Thoracic aorta (tissue), 2 donors: Measurements from ENCODE around the gene USP28. TPM values are rescaled to one million over a fixed set of nuclear protein-coding genes. Genes with fewer than 3 reads are reported as not detected.

ENCODE experiments used
- ATAC-seq: fragments of 150-250 bp; one replicate; pipeline ENCODE4 v1.8.0; 2017; ENCODE audit warnings: low read depth; ENCODE audit not compliant: insufficient number of reproducible peaks, low FRiP score
- DNase-seq: peaks from one replicate; pipeline ENCODE4 v3.0.0-alpha.2; 2020; ENCODE audit warnings: low spot score
- H3K27ac ChIP-seq, 2 donors: fragments of 200-600 bp; sonication (generic); 1 replicate in 1 of 2; 2 replicates in 1 of 2; pipeline ENCODE4 v1.5.1; 2016; ENCODE audit warnings: mild to moderate bottlenecking in 2 of 2, moderate library complexity in 2 of 2
- H3K27me3 ChIP-seq: fragments of 200-600 bp; sonication (generic); replicated peaks from 2 replicates; pipeline ENCODE4 v1.6.0; 2016; ENCODE audit warnings: mild to moderate bottlenecking; ENCODE audit not compliant: insufficient read depth
- H3K36me3 ChIP-seq: fragments of 200-600 bp; sonication (generic); one replicate; pipeline ENCODE4 v1.5.1; 2016
- H3K4me1 ChIP-seq, 2 donors: fragments of 200-600 bp; sonication (generic); 1 replicate in 1 of 2; 2 replicates in 1 of 2; pipeline versions ENCODE4 v1.5.1 to v1.6.0; 2016; ENCODE audit warnings: low read depth in 2 of 2, mild to moderate bottlenecking in 1 of 2; ENCODE audit not compliant: control insufficient read depth in 1 of 2
- H3K4me3 ChIP-seq: fragments of 200-600 bp; sonication (generic); 2 replicates; pipeline ENCODE4 v1.5.1; 2016; ENCODE audit warnings: mild to moderate bottlenecking
- H3K9me3 ChIP-seq: fragments of 200-600 bp; sonication (generic); 2 replicates; pipeline ENCODE4 v1.5.1; 2016
- total RNA-seq, 2 donors: library from RNA; depleted of rRNA; stranded (reverse); fragments of >200 nt; gene quantifications; one replicate each; pipeline versions ENCODE4 v1.1.0 to v1.2.3, GENCODE V29; 2016
- TF ChIP-seq, protein P1 (sequence below): fragments of 200-600 bp; sonication (generic); IDR thresholded peaks from one replicate; pipeline ENCODE4 v1.5.1; 2019; ENCODE audit warnings: antibody characterized with exemption

Gene USP28
- total RNA-seq, 2 donors from 2014 or later = 16.7 to 42.2 TPM

GRCh38 chr11:113847580-113847979 is 27.8 kb downstream of the USP28 start:
- Histone ChIP-seq H3K27ac (no peak overlapping the region), H3K36me3 (peaks cover 13% of the 10 kb centered on the region), H3K4me3 (no peak overlapping the region), H3K9me3 (no peaks in the 10 kb centered on the region), H3K4me1 (peaks cover 0 to 8% of the 10 kb centered on the region in 2 donors), H3K27me3 (no peaks in the 10 kb centered on the region)
- ATAC-seq (no peak), DNase-seq (no peak)
- TF ChIP-seq, protein P1, sequence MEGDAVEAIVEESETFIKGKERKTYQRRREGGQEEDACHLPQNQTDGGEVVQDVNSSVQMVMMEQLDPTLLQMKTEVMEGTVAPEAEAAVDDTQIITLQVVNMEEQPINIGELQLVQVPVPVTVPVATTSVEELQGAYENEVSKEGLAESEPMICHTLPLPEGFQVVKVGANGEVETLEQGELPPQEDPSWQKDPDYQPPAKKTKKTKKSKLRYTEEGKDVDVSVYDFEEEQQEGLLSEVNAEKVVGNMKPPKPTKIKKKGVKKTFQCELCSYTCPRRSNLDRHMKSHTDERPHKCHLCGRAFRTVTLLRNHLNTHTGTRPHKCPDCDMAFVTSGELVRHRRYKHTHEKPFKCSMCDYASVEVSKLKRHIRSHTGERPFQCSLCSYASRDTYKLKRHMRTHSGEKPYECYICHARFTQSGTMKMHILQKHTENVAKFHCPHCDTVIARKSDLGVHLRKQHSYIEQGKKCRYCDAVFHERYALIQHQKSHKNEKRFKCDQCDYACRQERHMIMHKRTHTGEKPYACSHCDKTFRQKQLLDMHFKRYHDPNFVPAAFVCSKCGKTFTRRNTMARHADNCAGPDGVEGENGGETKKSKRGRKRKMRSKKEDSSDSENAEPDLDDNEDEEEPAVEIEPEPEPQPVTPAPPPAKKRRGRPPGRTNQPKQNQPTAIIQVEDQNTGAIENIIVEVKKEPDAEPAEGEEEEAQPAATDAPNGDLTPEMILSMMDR = no peak

DNA sequence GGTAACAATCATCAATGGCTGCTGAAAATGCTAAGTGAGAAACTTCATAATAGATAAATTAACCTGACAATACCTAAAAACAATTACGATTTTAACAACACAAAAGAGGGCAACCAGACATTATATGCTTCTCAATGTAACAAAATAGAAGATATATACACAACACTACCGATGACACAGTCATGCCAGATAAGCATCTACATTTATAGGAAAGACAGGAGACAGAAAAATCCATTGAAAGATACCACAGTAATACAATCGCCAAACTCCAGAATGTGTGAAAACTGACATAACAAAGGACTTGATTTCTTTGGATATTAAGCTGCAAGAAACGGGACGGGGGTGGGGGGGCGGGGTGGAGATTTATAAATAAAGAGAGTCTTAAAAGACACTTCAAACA is 28.3 kb downstream of the USP28 start:
- ATAC-seq (no peak), DNase-seq (no peak)
- Histone ChIP-seq H3K9me3 (no peaks in the 10 kb centered on the region), H3K27ac (no peak overlapping the region), H3K36me3 (peaks cover 13% of the 10 kb centered on the region), H3K4me3 (no peak overlapping the region), H3K27me3 (no peaks in the 10 kb centered on the region), H3K4me1 (peaks cover 0 to 8% of the 10 kb centered on the region in 2 donors)
- TF ChIP-seq, protein P1 = no peak

DNA sequence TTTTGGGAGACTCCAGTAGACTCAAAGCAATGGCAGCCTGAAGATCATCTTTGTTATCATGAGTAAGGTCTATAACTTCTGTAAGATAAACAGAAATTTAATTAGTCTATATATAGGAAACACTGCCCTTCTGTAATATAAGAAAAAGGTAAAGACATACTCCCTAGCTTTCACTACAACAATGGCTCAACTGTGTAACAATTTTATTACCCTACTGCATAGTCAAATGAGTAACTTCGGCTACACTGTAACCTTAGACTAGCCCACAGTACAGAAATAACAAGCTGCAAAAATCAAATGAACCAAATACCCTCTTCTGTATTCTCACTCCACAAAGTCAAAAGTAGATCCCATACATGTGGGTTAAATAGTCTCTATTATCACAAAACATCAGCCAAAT is 33.7 kb downstream of the USP28 start:
- no peaks in the 10 kb centered on the region for H3K9me3 ChIP-seq
- DNase-seq (no peak), ATAC-seq (no peak)
- H3K27me3 ChIP-seq = no peaks in the 10 kb centered on the region
- TF ChIP-seq, protein P1 = no peak
- no peak overlapping the region for H3K4me3 ChIP-seq
- no peak overlapping the region for H3K27ac ChIP-seq
- H3K4me1 ChIP-seq = no peaks in the 10 kb centered on the region
- peaks cover 7% of the 10 kb centered on the region for H3K36me3 ChIP-seq

DNA sequence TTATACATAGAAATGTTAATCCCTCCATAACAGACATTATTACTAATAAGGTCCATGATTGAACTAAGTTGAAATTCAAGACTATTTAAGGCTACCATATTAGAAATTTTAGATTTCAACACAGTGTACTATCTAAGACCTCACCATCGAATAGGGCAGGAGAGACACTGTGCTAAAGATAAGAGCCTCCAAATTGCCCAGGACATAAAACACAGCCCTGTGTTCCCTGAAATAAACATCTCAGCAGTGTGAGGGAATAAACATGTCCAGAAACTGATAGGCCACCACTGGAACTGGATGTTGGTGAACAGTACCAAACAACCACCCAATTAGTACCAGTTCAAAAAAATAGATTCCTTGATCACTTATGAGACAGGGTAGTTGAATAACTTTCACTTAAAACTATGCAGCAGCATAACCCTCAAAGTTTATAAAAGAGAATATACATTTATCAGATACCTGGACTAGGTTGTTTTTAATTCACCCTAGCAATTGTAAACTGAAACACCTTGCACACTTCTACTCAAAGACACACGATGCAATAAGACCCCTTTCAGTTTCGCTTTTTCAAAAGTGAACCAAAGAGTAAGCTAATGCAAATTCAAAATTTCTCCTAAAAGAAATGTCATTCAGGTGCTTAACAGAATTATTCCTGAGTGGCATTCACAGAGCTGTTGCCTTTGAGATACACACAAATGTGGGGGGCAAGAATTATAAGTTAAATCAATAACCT is 34.3 kb downstream of the USP28 start:
- H3K9me3 ChIP-seq = no peaks in the 10 kb centered on the region
- TF ChIP-seq, protein P1 = no peak
- H3K36me3 ChIP-seq = peaks cover 7% of the 10 kb centered on the region
- ATAC-seq (no peak), DNase-seq (no peak)
- H3K4me3 ChIP-seq = no peak overlapping the region
- H3K4me1 ChIP-seq = no peaks in the 10 kb centered on the region
- H3K27ac ChIP-seq = no peak overlapping the region
- H3K27me3 ChIP-seq = no peaks in the 10 kb centered on the region

- no peaks in the 10 kb centered on the region for H3K4me1 ChIP-seq
Measured at GRCh38 chr11:113839842-113840241, 35.5 kb downstream of the USP28 start.

More at GRCh38 chr11:113839842-113840241, 35.5 kb downstream of the USP28 start:
- Histone ChIP-seq H3K36me3 (peaks cover 7% of the 10 kb centered on the region), H3K27me3 (no peaks in the 10 kb centered on the region), H3K27ac (no peak overlapping the region), H3K4me3 (no peak overlapping the region), H3K9me3 (no peaks in the 10 kb centered on the region)
- ATAC-seq = no peak
- DNase-seq = no peak
- TF ChIP-seq, protein P1 = no peak
